Pons (tissue), 1 donor: ENCODE data around the gene POLDIP2.
A peak's percentile ranks its signal among the peaks of the same experiment; 100 is the strongest.

Experiments
- DNase-seq: peaks from one replicate; pipeline ENCODE4 v3.0.0-alpha.2; 2016; ENCODE audit warnings: low spot score

POLDIP2 gene

DNA sequence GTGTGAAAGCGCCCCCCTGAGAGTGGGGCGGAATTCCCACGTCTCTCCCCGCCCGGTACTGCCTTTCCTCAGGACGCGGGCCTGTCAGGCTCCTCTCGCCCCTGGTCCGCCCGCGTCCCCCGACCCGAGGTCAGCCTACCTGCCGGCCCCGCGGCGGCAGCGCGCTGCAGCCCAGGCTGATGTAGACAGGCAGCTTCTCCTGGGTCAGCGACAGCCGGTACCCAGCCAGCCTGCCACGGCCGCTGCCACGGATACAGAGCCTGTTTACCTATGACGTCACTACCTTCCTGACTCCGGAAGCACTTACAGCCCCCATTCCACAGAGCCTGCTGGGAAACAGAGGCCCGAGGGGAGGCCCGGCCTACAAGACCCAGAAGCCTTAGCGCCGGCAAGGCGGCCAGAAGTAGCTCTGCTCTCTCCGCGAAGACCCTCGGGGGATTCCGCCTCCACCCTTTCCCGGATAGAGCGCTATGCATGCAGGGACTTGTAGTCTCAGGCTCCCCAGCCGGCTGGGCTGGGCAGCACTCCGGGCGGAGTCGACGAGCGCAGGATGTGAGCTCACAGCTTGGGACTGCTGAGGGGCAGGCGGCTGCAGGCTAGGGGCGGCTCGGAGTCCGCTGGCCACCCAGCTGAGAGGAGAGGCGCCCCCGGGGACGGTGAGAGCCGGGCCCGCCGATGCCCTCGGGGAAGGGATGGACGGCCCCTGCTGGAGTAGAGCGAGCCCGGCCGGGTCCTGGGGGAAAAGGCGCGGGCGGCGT, 21.9 kb downstream of the POLDIP2 start, which contains the start of the genes IFT20 and TNFAIP1:
Gene IFT20, minus strand, starts transcription at position 272 of the 758 bp plus-strand sequence. CDS start 3,487 bp downstream, outside the sequence.
Gene TNFAIP1, plus strand, starts transcription at position 561 of the 758 bp plus-strand sequence. CDS start 3,761 bp downstream, outside the sequence.
- peak; percentile 100 for DNase-seq

DNA sequence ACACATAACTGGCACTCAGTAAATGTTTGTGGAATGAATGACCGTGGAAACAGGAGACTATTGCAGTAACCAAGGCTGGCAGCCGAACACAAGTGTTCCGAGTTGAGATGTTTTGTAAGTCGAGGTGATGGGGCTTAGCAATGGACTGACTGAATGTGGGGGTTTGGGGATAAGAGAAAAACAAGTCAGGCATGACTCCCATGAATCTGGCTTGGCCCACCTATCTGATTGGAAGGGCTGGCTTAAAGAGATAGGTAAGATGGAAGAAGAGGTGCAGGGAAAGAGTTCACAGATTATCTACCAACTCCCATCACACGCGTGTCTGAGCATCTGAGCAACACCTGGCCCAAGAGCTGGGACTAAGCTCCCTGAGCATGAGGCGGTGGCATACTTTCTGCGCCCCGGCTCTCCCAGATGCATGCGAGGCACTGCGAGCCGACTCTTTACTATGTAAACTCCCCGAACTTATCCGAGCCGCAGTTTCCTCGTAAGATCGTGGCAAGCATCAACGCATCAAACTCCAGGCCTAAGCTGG, 22.6 kb downstream of the POLDIP2 start:
- DNase-seq = no peak

DNA sequence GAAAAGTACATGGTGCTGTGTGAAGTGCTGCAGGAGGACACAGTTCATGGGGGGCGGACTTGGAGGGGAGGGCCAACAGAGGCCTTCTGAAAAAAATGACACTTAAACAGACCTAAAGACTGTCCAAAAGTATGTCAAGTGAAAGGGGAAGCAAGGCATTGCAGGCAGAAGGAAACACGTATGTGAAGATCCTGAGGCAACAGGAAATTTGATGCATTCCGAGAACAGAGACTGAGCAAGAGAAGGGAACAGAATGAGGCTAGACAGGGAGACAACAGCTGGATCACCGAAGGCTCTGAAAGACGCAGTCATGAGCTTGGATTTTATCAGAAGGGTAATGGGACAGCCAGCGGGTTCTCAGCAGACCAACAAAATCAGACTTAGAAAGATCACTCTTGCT, 23.2 kb downstream of the POLDIP2 start:
- no peak for DNase-seq

DNA sequence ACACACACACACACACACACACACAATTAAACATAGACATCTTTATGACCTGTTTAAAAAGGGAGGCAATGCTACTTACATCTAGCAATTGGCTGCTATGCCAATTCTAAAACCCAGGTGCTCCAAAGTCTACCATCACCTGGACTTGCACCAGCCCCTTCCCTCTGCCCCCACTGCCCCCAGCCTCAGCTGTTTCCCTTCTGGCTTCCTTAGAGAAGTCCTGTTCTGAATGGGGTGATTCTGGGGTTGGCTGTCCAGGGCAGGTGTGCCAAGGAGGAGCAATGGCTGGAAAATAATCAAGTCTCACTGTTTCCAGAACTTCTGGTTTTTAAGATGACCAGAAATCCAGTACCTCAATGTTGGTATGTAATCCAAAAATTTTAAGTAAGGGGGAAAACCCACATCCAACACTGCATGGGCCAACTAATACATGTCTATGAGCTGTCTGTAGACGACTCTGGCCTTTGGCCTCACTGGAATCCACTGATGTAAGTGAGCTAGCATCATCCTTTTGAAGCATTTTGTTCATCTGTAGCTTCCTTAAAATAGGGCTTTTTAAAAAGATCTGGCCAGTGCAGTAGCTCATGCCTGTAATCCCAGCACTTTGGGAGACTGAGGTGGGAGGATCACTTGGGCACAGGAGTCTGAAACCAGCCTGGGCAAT, 24.1 kb downstream of the POLDIP2 start:
- no peak for DNase-seq

DNA sequence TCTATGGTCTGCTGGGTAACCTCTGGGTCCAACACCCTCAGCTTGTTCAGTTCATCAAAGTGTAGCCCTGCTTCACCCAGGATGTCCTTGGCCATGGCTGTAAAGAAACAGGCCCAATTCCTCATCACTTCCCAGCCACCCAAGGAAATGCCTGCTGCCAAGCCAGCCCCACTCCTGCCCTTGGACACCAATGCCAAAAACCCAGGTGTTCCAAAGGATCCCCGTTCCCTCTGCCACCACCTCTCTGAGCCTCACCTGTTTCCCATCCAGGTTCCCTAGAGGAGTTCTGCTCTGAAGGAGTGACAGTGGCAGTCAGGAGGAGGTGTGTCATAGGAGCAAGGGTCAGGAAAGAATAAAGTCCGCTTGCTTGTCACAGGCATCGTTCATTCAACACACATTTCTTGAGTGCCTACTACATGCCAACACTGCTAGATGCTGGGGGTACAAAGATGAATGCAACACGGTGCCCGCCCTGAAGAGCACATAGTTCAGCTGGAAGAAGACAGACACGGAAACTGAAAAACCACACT, 25.4 kb downstream of the POLDIP2 start:
- no peak for DNase-seq

DNA sequence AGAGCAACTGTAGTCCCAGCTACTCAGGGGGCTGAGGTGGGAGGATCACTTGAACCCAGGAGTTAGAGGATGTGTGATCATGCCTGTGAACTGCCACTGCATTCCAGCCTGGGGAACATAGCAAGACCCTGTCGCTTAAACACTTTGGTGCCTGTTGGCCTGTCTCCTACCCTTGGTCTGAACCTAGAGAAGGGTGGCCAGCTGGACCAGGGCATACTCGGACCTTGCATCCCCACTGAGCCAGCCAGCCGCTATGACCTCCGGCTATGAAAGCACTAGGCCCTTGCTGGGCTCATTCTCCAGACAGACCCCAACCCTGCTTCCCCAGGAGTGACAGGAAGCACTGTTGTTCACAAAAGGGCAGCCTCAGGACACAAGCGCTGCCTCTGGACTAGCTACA, 26.7 kb downstream of the POLDIP2 start:
- DNase-seq = no peak

DNA sequence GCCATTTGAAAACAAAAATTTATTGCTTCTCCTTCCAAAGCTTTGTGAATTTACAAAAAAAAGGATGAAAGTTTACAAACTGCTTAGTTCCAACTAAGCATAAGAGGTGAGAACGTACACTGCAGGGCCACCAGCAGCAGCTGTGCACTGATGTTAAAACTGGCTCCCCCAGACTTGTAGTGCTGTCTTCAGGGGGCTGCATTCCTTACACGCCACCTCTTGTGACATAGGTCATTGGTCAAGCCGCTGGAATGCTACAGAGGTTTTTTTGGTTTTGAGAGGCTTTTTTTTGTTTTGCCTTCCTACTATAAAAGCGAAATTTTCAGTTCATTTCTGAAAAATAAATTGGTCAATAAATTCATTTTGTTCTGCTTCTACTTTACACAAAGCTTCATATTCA, 29.0 kb downstream of the POLDIP2 start:
- DNase-seq = no peak

DNA sequence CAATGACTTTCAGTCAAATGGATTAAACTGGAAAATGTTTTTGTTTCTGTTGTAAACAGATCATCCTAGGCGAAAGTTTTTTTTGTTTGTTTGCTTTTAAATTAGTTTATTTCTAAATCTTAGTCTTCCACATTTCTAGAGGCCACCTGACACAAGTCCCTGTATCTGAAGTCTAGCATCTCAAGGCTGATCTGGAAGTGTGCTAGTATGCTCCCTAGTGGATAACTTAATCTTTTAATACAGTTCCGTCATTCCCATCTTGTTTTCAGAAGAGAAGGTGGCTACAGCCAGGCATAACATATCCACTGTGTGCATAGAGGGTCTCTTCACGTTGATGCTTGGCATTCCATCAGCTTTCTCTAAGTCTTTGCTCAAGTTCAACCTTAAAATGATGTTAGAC, 29.6 kb downstream of the POLDIP2 start:
- no peak for DNase-seq

DNA sequence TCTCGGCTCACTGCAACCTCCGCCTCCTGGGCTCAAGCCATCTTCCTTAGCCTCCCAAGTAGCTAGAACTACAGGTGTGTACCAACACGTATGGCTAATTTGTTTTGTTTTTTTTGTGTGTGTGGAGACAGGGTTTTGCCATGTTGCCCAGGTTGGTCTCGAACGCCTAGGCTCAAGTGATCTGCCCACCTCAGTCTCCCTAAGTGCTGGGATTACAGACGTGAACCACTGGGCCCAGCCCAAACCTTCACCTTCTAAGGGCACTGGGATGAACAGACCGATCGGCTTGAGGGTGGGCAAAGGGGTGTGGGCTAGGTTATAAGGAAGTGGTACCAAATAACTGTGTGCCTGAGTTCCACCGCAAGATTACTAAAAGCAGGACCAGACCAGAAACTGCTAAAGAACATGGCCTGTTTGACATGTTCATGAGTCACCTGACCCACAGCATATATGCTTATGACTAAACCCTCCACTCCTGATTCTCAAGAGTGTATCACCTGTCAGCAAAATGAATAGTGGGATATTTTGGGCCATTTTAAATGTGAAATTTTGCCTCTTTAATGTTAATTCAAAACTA, 30.2 kb downstream of the POLDIP2 start:
- no peak for DNase-seq

DNA sequence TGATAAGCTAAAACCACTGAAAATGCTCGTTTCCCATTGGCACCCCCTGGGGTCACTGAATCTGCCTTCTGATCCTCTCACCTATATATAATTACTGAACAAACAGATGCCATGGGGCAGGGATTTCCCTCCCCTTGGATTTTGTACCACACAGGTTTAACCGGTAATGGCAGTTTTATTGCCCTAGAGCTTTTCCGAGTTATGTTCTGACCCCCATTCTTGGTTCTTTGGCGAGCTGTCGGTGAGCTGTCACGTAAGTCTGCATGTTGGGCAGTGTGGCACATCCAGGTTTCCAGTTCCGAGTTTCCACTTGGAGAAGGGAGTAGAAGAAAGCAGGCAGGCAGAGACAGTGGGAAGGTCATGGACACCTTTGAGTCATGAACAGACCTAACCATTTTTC, 31.2 kb downstream of the POLDIP2 start:
- DNase-seq = no peak

DNA sequence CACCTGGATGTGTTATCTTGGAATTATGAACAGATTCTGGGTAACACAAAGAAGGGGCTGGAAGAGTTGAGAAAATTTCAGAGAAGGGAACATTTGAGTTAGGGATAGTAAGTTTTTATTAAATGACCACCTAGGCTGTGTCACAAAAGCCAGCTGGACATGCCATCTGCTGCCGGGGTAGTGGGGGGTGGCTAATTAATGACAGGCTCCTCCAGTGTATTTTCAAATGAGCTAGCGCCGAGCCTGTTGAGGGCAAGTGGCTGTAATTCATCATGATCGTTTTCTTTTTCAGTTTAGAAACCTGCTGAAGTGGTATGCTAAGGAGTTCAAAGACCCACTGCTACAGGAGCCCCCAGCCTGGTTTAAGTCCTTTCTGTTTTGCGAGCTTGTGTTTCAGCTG, 32.1 kb downstream of the POLDIP2 start:
- DNase-seq = no peak

DNA sequence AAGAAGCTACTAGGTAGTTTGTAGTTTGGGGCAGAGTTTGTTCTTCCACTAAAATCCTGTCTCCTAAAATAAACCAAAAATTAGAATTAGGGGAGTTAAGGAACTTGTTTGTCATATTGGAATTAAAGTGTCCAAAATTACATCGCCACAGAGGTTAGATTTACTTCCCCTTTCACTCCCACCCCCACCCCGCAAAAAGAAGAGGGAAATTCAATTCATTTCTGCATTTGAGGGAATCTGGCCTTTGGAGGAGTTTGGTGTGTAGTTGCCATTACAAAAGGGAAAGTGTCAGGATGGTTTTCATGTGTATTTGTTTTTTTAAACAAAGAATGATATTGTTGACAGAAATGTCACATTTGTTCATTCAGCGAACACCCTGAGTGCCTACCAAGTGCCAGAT, 32.5 kb downstream of the POLDIP2 start:
- DNase-seq = no peak

DNA sequence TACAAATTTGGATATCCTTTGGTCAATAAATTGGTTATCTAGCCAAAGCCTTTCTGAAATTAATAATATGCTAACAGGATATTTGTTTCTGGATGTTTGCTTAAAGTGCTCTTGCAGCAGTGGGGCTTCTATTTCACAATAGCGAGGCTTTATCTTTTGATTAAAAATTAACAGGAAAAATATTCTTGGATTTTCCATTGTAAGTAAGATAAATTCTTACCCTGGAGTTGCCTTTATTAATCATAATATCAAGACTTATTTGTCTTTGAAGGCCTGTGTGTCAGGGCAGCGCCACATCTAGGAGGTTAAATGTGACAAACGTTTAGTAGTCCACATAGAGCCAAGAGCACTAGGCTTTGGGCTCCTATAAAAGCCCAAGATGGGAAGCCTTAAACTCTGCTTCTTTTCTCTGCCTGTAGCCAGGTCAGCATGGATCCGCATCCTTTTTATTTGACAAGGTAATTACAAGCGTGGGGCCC, 33.0 kb downstream of the POLDIP2 start:
- no peak for DNase-seq

DNA sequence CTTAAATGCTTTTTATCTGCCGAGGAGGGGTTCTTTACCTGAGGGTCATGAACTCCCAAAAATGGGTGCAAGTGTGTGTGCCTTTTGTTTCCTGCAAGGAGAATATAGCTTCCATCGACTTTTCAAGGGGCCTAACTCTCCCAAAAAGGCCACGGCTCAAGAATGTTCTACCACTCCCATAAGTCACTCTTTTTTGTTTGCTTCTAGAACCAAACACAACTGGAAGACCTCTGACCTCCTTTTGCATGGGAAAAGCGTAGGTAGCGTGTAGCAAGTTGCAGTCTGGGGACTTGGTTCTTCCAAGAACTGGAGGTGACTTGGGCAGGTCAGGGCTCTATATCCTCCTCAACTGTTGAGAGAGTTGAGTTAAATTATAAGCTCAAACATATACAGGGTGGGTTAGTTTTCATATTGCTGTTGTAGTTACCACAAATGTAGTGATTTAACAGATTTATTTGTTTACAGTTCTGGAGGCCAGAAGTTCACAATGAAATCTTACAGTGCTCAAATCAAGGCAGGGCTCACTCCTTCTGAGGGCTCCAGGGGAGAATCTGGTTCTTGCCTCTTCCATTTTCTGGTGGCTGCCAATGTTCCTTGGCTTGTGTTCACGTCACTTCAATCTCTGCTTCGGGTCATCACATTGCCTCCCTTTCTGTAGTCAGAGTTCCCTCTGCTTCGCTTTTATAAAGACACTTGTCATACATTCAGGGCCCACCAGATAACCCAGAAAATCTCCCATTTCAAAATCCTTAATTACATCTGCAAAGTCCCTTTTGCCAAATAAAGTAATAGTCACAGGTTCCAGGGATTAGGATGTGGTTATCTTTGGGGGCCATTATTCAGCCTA, 36.9 kb downstream of the POLDIP2 start:
- no peak for DNase-seq

DNA sequence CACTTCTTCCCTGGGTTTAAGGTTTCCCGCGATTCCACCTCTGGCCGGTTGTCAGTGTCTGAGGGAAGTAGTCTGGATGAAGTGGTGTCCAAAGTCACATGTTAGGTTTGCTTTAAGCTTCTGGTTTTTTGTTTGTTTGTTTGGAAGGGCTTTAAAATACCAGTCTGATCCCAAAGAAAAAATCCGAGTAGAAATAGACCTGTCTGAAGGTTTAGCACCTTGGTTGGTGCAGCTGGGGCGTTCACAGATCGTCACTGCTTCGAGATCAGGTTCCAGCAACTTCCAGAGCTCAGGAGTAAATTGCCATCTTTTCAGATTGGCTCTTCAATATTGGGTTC, 37.8 kb downstream of the POLDIP2 start:
- DNase-seq = no peak

DNA sequence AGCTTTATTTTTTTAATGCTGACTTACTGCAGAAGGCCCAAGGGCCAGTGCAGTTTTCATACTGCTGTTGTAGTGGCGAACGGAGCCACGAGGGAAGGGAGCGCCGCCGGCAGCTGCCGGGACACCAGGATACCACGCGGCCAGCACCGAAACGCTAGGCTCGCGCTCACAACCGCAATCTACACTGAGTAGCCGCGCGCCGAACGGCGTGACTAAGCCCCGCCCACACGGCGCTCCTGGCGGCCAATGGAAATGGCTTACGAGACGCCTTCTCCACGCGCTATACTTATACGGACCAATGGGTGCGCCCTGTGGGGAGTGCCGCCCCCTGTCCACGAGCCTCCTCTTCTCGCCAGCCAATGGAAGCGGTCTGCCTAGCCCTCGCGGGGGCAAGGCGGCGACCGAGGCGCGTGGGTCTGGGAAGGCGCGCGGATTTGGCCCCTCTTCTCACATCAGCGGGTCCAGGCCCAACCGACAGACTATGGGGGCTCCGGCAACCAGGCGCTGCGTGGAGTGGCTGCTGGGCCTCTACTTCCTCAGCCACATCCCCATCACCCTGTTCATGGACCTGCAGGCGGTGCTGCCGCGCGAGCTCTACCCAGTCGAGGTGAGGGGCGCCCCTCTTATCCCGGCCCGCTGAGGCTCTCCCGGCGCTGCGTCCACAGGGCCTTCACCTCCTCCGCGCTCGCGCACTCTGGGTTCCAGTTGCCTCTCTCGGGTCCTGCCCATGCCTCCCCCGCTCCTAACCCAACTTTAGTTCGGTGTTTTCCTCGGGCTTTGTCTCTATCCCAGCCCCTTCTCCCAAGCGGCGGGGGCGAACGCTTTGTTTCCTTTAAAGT, 38.3 kb downstream of the POLDIP2 start, which contains the start of gene TMEM97:
Gene TMEM97, plus strand, starts transcription at position 442 of the 839 bp plus-strand sequence. Its CDS starts 40 bp downstream, at position 482.
- peak; percentile 96 for DNase-seq

DNA sequence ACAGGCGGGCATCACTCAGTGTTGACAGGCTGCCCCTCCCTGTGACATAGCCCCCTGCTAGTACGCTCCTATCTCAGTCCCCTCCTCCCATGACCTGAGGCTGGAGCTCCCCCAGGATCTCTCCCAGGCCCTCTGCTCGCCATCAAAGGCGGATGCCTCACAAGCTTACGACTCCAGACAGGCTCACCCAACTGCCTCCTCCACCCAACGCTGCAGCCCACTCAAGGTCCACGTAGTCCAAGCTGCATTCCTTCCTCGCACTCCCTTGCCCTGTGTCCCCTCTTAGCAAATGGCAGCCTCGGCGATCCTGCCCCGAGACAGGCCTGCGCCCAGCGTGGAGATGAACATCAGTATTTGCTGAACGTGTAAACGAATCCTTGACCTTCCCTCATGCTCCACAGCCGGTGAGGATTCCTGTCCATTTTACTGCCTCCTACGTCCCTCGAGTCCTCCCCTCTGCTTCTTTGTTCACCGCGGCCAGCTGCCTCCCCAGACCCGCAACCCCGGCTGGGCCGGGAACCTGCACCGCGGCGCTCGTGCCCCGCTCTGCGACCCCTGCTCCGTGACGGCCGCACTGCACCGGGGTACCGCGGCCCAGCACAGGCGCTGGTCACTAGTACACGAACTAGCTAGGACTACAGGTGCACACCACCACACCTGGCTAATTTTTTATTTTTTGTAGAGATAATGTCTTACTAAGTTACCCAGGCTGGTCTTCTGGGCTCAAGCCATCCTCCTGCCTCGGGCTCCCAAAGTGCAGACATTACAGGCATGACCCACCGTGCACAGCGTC, 39.2 kb downstream of the POLDIP2 start:
- DNase-seq = no peak

DNA sequence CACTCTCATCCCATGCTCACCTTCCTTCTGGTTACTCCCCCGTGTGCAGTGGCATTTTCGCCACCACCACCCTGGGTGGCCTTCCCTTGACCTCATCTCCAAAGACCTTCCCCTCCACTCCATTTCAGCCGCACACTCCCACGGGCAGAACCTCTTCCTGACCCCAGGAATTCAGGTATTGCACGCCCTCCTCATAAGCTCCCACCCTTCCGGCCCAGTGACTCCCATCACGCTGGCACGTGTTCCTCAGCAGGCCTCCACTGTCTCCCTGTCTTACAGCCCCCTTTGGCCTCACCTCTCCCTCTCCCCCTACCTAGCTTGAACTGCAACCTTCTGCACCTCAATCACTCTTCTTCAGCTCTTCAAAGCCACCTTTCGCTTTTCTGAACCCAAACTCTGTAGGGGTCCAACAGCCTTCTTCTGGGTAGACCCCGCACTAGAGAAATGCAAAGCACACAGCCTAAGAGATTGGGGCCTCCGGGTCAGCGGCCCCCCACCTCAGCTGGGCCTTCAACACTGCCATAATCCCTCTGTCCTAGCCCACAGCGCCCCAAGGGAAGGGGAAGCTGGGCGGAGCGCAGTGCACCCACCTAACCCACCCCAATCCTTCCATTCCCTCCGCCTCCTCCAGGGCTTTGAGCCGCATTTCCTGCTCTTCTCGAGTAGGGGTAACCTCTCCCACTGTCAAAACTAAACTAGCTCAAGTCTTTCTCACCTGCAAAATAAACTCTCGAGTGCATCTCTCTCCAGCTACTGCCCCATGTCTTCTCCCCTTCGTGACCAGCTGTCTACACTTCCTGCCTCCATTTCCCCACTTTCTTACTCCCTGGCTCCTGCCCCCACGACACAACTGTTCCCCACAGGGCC, 40.0 kb downstream of the POLDIP2 start:
- DNase-seq = no peak
